ENCODE measurements around the gene ZNF225. TPM values are rescaled to one million over a fixed set of nuclear protein-coding genes. Genes with fewer than 3 reads are reported as not detected.

Gene ZNF225
- total and polyA plus RNA-seq, 2 donors (not counting 1 experiment from before 2014, with no cell fraction given) = 1.4 to 13.1 TPM

- Histone ChIP-seq H3K9ac (ENCODE audit: low read length) (no peak overlapping the region), H3K4me2 (replicated peaks; ENCODE audit: low read depth, low read length, poor library complexity, severe bottlenecking) (no peak overlapping the region), H4K20me1 (ENCODE audit: control insufficient read depth, insufficient read depth, low read length, poor library complexity, severe bottlenecking) (no peaks in the 10 kb centered on the region), H3K4me1 (ENCODE audit: control insufficient read depth in 2 of 2, insufficient read depth in 2 of 2, low read length in 2 of 2) (peaks cover 11 to 16% of the 10 kb centered on the region in 2 donors), H3K4me3 (ENCODE audit: control extremely low read depth in 1 of 5, extremely low read depth in 1 of 5, insufficient read depth in 1 of 5, low read depth in 2 of 5, low read length in 4 of 5) (no peak overlapping the region), H3K36me3 (replicated peaks in 1 of 2; ENCODE audit: control extremely low read depth in 1 of 2, control insufficient read depth in 1 of 2, extremely low read depth in 1 of 2, insufficient read depth in 2 of 2, low read length in 1 of 2) (peaks cover 3 to 17% of the 10 kb centered on the region in 2 experiments), H3K9me3 (ENCODE audit: control extremely low read depth in 1 of 3, control insufficient read depth in 2 of 3, insufficient read depth in 1 of 3, low read length in 2 of 3) (peaks cover 6 to 32% (median 19%) of the 10 kb centered on the region in 3 donors), H2AFZ (ENCODE audit: insufficient read depth, low read depth, low read length, poor library complexity, severe bottlenecking) (no peak overlapping the region), H3K79me2 (ENCODE audit: control insufficient read depth, insufficient read depth, low read length) (peaks cover 28% of the 10 kb centered on the region), H3K27ac (ENCODE audit: low read length in 2 of 2) (no peak overlapping the region), H3K27me3 (replicated peaks in 1 of 4; ENCODE audit: control extremely low read depth in 1 of 4, control insufficient read depth in 3 of 4, insufficient read depth in 4 of 4, low read length in 3 of 4) (no peaks in the 10 kb centered on the region)
- Mint-ChIP-seq H3K27me3 (no peaks in the 10 kb centered on the region), H3K4me1 (peaks cover 31% of the 10 kb centered on the region), H3K27ac (no peak overlapping the region), H3K4me3 (no peak overlapping the region), H3K9me3 (ENCODE audit: insufficient read depth) (peaks cover 6% of the 10 kb centered on the region)
- WGBS (ENCODE audit: insufficient coverage) = 100% methylated on average over 1 of the region's 2 CpGs
- POLR2A ChIA-PET = no interaction called here
- CTCF ChIA-PET = no interaction called here
- DNase-seq = no peak
- intact Hi-C loops (cut with micrococcal nuclease) = loop anchor here (1.0 to 2.0 kb wide), 2 partner anchors 69 to 285 kb away; partner anchors contain the start of genes ZNF224 and ZNF229
- TF ChIP-seq CTCF (IDR thresholded peaks at IDR 0.05) (no peak), EZH2 (IDR thresholded peaks at IDR 0.05; ENCODE audit: borderline replicate concordance, insufficient read depth, low read depth, low read length, poor library complexity, severe bottlenecking) (no peak)
- ATAC-seq (ENCODE audit: low read depth) = no peak
Measured at GRCh38 chr19:44163789-44164188, 50.6 kb downstream of the ZNF225 start.

GRCh38 chr19:44164327-44164672 is 51.1 kb downstream of the ZNF225 start:
- peaks cover 3 to 21% of the 10 kb centered on the region in 2 experiments for H3K36me3 ChIP-seq (replicated peaks in 1 of 2; ENCODE audit: control extremely low read depth in 1 of 2, control insufficient read depth in 1 of 2, extremely low read depth in 1 of 2, insufficient read depth in 2 of 2, low read length in 1 of 2)
- peaks cover 11 to 16% of the 10 kb centered on the region in 2 donors for H3K4me1 ChIP-seq (ENCODE audit: control insufficient read depth in 2 of 2, insufficient read depth in 2 of 2, low read length in 2 of 2)
- peak overlapping the region; percentile 70 for H3K4me2 ChIP-seq (replicated peaks; ENCODE audit: low read depth, low read length, poor library complexity, severe bottlenecking)
- H3K9me3 ChIP-seq (ENCODE audit: control extremely low read depth in 1 of 3, control insufficient read depth in 2 of 3, insufficient read depth in 1 of 3, low read length in 2 of 3) = peaks cover 6 to 30% (median 17%) of the 10 kb centered on the region in 3 donors
- POLR2A ChIA-PET = interaction anchor here (0.8 kb wide), 1 partner anchor 22 kb away, joined by 4 read pairs; the partner anchor contains the start of gene ZNF234
- no peak for ATAC-seq (ENCODE audit: low read depth)
- no peaks in the 10 kb centered on the region for H3K27me3 ChIP-seq (replicated peaks in 1 of 4; ENCODE audit: control extremely low read depth in 1 of 4, control insufficient read depth in 3 of 4, insufficient read depth in 4 of 4, low read length in 3 of 4)
- TF ChIP-seq EZH2 (IDR thresholded peaks at IDR 0.05; ENCODE audit: borderline replicate concordance, insufficient read depth, low read depth, low read length, poor library complexity, severe bottlenecking) (no peak), CTCF (IDR thresholded peaks at IDR 0.05) (no peak)
- peak overlapping the region; percentile 81 for H3K9ac ChIP-seq (ENCODE audit: low read length)
- peak overlapping the region; percentile 98 for H3K27ac Mint-ChIP-seq
- intact Hi-C loops (cut with micrococcal nuclease) = loop anchor here (1.0 to 2.0 kb wide), 2 partner anchors 70 to 285 kb away; partner anchors contain the start of genes ZNF224 and ZNF229
- peak overlapping the region in 1 of 2 donors; percentile 83 for H3K27ac ChIP-seq (ENCODE audit: low read length in 2 of 2)
- no peaks in the 10 kb centered on the region for H4K20me1 ChIP-seq (ENCODE audit: control insufficient read depth, insufficient read depth, low read length, poor library complexity, severe bottlenecking)
- H3K4me1 Mint-ChIP-seq = peaks cover 31% of the 10 kb centered on the region
- DNase-seq = no peak
- peaks cover 33% of the 10 kb centered on the region for H3K79me2 ChIP-seq (ENCODE audit: control insufficient read depth, insufficient read depth, low read length)
- H3K4me3 ChIP-seq (ENCODE audit: control extremely low read depth in 1 of 5, extremely low read depth in 1 of 5, insufficient read depth in 1 of 5, low read depth in 2 of 5, low read length in 4 of 5) = peak overlapping the region; percentile 72 to 99 (median 88)
- 100% methylated on average over 1 of the region's 3 CpGs for WGBS (ENCODE audit: insufficient coverage)
- CTCF ChIA-PET = interaction anchor here (1.1 to 1.3 kb wide), 2 partner anchors 96 to 419 kb away, joined by 3 to 4 read pairs; partner anchors contain the start of gene ZNF233
- H3K4me3 Mint-ChIP-seq = peak overlapping the region; percentile 98
- no peaks in the 10 kb centered on the region for H3K27me3 Mint-ChIP-seq
- peak overlapping the region; percentile 73 for H2AFZ ChIP-seq (ENCODE audit: insufficient read depth, low read depth, low read length, poor library complexity, severe bottlenecking)
- H3K9me3 Mint-ChIP-seq (ENCODE audit: insufficient read depth) = peaks cover 6% of the 10 kb centered on the region
